NK-92 (cell line): Measurements from ENCODE around the gene LDHD.
"Not testable (repeated sequence)": the region's sequence is repeated elsewhere in the genome, so short reads cannot be mapped to it uniquely, and the experiment has no call there.

Experiments used
- DNase-seq: peaks from one replicate; lab custom pipeline; 2025; ENCODE audit not compliant: unreplicated experiment; lab: John Stamatoyannopoulos, UW

The LDHD gene

DNA sequence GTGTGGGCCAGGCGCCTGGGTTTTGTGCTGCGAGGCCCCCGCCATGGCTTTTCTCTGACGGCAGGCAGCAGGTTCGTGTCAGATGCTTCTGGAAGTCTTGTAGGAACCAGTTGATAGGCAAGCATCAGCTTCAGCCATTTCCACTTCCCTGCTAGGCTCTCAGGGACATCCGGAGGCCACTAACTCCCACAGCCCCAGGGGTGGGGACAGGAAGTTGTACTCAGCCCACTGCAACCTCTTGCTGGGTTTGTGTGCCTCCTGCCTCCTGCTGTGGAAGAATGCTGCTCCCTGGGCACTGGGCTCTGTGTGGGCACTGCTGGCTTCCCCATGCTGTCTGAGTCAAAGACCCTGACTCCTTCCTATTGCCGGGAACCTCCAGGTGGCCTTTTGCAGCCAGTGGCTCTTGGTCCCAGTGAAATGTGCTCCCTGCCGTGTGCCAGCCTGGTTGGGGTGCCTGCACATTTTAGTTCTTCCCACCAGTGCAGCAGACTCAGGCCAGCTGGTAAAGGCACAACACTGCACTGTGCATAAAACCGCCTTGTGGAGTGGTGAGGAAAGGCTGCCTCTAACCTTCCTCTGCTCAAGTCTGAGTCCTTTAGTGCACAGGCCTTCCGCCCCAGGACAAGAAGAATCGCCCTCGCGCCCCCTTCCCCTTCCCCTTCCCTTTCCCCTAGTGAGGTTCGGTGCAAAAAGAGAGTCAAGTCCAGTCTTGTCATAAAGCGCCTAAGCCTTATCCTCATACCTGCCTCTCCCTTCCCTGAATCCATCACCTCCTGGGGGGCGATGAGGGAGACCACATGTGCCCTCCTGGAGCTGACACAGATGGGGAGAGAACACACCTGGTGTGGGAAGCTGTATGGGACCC, 16.6 kb downstream of the LDHD start:
- no peak for DNase-seq

DNA sequence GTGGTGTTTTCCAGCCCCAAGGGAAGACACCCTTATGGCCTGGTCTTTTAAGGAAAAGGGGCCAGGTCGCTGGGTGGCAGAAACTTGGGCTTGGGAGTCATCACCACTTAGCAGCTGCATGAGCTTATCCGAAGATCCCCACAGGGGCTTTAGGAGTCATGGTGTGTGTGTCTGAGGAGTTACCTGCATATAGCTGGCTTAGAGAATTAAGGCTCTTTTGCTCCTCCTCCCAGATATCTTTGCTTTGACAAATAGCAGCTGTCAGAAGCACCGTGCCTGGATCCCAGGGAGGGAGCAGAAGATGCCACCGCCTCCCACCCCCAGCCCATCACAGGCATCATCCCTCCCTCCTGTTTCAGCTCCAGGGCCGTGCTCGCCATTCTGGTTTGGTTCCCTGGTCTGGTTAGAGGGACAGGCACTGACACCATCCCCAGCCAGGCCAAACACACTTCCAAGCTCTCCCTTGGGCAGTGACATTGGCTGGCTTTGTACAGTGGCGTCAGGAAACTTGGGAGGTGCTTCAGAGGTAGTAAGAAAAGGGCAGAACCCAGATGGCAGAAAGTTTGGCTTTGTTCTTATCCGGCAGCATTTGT, 17.4 kb downstream of the LDHD start:
- no peak for DNase-seq

DNA sequence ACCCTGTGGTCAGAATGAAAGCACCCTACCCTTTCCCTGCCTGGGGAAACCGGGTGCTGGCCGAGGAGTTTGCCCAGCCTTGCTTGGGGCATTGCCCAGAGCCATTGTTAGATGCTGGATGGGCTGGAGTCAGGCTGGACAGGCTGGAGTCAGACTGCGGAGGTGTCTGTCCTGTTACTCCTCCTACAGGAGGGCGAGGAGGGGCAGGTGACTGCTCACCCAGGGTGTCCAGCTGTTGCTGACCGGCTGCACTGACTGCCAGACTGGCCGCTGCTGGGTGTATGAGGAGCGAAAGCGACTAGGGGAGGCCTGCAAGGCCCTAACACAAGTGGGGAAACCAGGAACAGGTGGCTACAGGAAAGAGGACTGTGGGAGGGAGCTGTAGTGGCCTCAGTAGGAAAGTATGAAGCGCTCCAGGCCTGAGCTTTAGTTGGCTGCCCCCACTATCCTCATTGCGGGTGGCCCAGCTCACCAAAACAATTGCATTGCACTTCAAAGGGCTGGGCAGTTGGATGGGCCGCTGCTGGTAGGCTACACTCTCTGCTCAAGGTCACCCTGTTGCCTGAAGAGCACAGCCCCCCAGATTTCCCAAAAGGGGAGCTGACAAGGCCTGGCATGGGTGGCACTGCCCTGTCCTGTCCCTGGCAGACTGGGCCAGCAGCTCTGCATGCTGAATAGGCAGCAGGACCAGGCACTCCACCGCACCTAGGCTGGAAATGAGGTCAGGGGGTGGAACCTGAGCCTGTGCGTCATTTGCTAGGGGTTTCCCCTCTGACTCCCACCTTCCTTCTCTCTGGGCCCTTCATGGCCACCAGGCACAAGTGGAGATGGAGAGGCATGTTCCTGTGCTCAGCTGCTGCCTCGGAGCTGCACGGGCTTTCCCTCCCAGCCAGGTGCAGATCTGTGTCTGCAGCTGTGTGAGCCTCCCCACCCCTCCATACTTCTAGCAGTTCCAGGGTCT, 18.4 kb downstream of the LDHD start:
- no peak for DNase-seq

DNA sequence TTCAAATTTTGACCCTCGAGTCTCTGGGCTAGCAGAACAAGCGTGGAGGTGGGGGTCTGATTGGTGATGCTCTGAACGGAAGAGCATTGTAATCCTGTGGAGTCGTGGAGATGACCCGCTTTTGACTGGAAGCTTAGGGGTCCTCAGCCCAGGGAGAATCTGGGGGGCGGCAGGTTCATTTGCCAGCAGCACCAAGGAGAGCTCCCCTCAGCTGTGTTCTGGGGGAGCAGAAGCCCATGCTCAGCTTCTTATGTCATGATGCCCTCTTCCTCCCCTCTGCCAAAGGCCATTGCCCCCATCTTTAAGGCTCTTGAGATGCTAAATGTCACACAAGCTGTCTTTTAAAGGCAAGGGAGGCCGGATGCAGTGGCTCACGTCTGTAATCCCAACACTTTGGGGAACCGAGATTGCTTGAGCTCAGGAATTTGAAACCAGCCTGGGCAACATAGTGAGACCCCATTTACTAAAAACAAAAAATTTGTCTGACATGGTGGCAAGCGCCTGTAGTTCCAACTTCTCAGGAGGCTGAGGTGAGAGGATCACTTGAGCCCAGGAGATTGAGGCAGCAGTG, 19.3 kb downstream of the LDHD start:
- no peak for DNase-seq

DNA sequence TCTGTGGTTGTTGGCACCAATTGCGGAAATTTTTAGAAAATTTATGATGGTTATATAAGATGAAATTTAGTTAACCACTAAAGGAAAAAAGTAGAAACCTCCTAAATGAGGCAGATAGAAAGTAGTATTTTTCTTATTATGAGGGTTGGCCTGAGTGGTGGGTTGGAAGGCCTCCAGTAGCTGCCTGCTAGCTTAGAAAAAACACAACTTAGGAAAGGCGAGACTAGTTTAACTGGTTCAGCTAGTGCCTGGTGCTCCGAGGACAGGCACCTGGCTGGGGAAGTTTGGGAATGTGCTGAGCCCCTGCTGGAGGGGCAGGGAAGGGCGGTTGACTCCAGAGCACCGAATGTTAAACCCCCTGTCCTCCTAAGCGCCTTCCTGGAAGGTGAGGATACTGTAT, 19.9 kb downstream of the LDHD start:
- no peak for DNase-seq

DNA sequence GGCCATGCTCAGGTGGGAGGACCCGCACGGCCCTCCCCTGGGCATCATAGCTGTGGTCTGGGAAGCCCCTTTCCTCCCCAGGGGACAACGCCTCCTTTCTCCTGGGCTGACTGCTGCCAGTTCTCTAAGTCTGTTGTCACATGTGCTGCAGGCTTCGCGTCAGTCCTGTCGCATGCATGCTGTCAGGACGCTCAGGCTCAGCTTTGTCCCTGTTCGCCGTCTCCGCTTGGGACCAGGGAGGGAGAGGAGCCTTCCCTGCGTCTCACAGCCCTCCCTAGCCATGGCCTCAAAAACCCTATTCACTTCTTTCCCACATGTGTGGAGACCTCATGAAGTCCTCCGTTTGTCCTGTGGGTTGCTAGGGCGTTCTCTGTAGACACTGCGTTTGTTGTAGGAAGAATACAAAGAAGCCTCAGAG, 21.4 kb downstream of the LDHD start:
- DNase-seq, result no peak

DNA sequence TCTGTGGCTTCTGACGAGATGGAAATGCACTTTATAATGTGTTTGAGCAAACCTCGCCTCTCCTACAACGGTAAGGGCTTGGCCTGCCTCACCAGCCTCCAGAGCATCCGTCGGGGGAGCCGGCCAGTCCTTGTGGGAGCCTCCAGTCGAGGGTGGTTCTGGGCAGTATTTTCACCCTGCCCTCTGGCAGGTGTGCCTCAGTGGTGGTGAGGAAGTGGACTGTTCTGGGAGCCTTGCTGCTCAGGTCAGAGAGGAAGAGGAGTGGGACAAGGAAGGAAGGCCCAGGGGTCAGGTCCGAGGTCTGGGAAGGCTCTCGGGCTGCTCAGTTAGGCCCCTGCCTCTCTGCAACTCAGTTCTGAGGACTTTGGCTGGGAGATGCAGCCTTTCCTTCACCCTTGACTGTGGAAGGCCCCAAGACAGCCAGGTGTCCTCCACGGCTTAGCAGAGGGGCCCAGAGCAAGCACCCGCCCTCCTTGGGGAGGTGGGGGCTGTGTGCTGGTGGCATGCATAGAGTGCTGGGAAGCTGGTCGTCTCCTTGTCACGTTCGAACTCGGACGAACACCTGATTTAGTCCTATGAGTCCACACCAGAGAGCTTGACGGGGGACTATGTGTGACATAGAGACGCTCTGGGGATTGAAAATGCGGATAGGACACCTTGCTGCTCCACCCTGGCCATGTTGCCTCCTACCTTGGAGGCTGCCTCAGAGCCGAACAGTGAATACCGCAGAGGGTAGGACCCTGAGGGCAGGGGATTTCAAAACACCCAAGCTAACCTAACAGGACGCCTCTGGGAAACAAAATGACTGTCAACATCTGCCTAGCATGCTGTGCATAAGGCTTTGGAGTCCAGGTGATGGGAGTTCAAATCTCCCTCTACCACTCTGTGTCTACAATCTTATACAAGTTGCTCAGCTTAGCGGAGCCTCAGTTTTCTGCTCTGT, 22.7 kb downstream of the LDHD start:
- no peak for DNase-seq

DNA sequence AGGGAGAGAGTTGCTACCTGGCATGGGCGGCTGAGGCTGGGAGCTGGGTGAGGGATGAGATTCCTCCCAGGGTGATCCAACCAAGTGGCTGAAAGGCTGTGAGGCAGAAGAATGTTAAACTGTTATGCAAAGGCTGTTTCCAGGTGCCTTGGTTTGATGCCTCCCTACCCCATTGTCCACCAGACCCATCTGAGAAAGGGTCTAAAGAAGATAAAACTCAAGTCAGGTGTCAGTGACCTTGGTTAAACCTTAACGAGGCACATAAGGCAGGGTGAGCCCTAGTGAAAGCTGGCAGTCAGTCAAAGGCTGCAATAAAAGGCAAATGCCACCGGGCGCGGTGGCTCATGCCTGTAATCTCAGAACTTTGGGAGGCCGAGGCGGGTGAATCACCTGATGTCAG, 23.8 kb downstream of the LDHD start:
- DNase-seq, result no peak

DNA sequence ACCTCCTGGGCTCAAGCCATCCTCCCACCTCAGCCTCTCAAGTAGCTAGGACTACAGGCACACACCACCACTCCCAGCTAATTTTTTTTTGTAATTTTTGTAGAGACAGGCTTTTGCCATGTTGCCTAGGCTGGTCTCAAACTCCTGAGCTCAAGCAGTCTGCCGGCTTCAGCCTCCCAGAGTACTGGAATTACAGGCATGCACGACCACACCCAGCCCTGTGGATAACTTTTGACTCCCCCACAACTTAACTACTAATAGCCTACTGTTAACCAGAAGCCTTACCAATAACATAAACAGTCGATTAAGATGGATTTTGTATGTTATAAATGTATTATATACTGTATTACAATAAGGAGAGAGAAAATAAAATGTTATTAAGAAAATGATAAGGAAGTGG, 25.0 kb downstream of the LDHD start:
- not testable (repeated sequence) for DNase-seq

DNA sequence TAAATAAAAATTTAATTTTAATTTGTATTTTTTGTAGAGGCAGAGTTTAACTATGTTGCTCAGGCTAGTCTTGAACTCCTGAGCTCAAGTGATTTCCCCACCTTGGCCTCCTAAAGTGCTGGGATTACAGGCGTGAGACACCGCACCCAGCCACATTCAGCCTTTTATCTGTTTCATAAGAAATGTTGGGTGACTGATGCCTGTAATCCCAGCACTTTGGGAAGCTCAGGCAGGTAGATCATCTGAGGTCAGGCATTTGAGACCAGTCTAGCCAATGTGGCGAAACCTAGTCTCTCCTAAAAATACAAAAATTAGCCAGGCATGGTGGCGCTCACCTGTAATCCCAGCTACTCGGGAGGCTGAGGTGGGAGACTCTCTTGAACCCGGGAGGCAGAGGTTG, 25.7 kb downstream of the LDHD start:
- DNase-seq, result not testable (repeated sequence)

DNA sequence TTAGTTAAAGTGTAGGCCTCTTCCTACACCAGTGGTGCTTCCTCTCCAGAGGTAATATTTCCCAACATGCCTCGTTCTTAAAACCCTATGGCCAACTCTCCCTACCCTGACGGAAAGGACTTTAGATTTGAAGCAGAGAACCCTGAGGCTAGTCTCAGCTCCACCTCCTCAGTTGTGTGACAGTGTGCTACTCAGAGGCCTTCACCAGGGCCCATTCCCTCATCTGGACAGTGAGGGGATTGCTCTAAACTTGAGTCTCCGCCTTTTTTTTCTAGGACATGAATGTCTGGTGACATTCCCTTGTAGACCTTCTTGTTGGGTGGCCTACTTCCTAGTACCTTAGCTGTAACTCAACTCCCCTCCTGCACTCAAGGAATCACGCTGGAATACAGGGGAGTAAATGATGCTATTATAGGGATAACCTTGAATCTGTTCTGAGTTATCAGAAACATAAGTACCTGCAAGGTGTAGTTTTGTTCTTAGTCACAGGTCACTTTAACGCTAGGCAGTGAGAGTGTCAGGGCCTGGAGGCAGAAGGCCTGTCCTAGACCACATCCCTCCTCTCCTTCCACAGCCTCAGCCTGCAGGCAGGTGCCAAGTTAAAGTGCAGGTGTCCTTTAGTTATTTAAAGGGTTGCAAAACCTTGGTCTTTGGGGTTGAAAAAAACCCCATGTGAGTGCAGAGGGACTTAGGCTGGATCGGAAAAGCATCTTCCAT, 26.9 kb downstream of the LDHD start:
- no peak for DNase-seq

DNA sequence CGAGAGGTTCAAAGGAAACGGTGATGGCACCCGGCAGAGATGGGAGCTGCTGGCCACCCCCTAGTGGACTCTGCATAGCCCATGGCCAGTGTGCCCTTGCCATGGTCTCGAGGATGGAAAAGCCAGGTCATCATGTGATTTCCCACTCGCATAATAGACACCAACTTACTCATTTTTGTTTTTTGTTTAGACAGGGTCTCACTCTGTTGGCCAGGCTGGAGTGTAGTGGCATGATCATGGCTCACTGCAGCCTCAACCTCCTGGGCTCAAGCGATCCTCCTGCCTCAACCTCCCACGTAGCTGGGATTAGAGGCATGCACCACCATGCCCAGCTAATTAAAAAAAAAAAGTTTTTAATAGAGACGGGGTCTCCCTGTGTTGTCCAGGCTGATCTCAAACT, 27.6 kb downstream of the LDHD start:
- no peak for DNase-seq

DNA sequence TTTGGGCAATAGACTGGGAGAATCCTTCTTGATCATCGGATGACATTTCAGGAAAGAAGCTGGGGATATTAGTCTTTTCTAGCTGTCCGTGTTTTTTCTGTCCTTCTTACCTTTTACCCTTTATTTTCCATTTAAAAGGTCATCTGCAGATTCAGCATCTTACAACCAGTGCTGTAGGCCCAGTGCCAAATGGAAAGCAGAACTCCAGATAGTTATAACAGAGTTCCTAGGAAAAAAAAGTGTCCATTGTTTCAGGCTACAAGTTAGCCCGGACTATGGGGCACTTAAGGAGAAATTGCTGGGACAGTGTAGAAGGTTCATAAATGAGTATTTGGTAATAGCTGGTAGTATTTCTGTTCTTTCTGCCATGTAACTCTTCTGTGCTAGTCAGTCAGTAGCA, 28.4 kb downstream of the LDHD start:
- no peak for DNase-seq

DNA sequence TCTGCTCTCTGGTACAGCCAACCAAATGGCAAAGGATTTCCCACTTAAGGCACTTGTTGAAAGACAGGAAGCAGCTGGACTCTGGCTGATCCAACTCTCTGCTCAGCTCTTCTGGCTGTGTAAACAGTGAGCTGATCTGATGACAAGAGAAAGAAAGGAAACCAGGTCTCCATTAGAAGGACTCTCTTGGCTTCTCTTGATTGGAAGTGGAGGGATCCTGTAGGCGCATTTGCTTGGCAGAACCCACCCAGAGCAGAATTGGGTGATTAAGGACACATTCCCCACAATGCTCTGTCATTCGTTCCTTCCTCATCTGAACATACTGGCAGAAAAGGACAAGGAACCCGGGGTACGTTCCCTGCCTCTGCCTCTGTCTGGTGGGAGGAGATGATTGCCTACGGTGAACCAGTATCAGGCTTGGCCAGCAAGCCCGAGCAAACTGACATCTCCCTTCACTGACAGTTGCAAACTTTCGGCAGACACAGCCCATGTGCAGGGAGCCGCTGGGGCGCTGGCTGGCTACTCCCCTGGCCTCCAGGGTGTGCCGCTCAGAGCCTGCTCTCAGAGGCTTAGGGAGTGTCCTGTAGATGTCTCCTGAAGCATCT, 29.1 kb downstream of the LDHD start:
- no peak for DNase-seq

DNA sequence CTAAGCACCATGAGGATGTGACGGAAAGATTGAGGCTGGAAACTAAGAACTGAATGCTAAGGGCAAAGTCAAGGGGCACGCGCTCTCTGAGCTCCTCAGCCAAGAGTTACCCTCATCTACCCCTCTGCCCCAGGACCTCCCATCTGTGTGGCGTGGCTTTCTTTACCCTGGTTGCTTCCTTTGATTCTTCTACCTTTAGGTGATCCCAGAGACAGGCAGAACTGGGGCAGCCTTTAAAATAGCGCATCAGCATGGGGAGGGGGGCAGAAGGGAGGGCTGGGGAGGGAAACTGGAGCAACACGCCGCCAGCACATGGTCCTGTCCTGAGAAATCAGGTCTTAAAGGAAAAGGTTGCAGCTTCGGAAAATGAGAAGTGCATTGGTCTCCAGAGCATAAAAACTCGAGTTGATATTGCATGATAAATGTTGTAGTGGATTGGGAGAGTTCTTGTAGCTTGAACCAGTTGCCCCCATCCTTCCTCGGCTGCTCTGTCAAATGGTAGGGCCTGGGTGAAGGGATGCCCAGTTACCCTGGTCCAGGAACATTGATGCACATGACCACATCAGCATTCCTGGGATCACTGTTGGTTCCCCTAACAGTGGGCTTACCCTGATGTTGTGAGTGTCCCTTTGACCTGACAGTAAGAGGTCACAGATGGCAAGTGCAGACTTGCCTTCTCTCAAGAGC, 29.7 kb downstream of the LDHD start:
- DNase-seq, result no peak

DNA sequence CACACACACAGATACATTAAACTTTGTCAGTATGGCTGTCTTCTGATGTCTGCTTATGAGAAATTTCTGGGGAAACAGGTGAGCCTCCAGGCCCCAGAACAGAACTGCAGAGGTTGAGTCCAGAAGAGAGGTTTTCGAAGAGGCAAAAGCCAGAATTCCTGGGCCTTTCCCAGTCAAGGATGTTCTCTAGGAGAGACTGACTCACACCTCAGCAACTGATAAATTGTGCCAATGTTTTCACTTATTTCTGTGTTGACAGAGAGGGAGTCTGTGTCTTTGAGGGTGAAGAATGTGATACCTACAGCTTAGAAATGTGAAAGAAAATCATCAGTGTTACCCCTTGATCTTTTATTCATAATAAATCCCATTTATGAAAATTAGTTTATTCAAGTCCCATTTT, 30.3 kb downstream of the LDHD start:
- DNase-seq, result no peak

DNA sequence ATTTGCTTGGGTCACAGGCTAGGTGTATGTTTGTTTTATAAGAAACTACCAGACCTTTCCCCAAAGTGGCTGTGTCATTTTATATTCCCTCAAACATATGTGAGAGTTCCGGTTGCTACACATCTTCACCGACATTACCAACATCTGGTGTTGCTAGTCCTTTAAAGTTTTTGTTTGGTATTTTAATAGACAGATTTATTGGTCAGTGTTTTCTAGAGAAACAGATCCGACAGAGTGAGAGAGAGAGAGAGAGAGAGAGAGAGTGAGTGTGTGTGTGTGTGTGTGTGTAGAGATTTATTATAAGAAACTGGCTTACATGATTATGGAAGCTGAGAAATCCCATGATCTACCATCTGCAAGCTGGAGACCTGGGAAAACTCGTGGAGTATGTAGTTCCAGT, 31.0 kb downstream of the LDHD start:
- no peak for DNase-seq

DNA sequence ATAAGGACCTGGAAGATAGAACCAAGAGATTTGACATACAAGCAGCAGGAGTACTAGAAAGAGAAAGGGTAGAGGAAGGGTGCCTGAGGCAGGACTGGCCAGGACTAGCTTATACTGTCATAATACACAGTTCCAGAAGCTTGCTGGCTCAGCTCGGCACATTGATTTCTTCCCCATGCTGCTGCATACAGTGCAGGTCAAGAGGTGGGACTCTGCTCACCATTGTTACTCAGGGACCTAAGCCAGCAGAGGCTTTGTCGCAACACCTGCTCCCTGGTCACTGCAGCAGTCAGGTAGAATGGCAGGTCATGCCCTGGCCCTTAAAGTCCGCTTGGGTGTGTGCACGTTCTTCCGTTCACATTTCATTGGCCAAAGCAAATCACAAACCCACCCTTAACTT, 32.8 kb downstream of the LDHD start:
- no peak for DNase-seq
